ENCODE results near the gene CYP2S1. TPM values are rescaled to one million over a fixed set of nuclear protein-coding genes. Genes with fewer than 3 reads are reported as not detected.
"Not testable (repeated sequence)": the region's sequence is repeated elsewhere in the genome, so short reads cannot be mapped to it uniquely, and the experiment has no call there.

Gene CYP2S1
- total and polyA plus RNA-seq, 5 experiments from 2014 or later: not detected

DNA sequence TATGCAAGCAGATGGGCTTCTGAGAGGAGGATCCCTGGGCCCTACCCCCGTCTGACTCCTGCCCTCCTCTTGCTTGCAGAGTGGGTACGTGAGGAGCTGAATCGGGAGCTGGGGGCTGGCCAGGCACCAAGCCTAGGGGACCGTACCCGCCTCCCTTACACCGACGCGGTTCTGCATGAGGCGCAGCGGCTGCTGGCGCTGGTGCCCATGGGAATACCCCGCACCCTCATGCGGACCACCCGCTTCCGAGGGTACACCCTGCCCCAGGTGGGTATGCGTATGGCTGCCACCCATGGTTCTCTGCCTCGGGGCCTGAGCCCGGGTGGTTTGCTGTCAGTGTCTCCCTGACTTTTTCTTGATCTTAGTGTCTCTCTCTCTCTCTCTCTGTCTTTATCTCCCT, 10.4 kb downstream of the CYP2S1 start:
- POLR2A ChIA-PET: interaction anchor here (0.7 to 4.0 kb wide), 5 partner anchors 60 to 239 kb away, joined by 4 to 56 read pairs (median 7); partner anchors contain the start of genes CCDC97 and HNRNPUL1
- peak overlapping the region in 5 of 10 donors; percentile 0 to 79 (median 39) for H3K27ac Mint-ChIP-seq
- H3K4me1 Mint-ChIP-seq: peaks cover 0 to 6% (median 4%) of the 10 kb centered on the region in 4 donors
- ATAC-seq: no peak
- no peaks in the 10 kb centered on the region for H3K36me3 Mint-ChIP-seq
- H3K9me3 Mint-ChIP-seq: no peaks in the 10 kb centered on the region
- peaks cover 0 to 6% (median 0%) of the 10 kb centered on the region in 5 donors for H3K27me3 Mint-ChIP-seq
- DNase-seq: peak in 1 of 10 donors; percentile 44
- H3K4me3 Mint-ChIP-seq: no peak overlapping the region

DNA sequence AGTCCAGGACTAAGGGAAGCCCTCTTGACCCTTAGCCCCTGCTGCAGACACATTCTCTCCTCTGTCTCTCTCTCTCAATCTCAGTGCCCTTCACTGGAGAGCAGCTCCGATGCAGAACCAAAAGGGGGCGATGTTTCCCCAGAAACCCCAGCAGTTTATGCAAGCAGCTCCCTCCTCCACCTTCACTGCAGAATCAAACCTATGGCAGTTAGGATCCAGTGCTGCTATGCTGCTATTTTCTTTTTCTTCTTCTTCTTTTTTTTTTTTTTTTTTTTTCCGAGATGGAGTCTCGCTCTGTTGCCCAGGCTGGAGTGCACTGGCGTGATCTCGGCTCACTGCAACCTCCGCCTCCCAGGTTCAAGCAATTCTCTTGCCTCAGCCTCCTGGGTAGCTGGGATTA, 11.3 kb downstream of the CYP2S1 start:
- H3K9me3 Mint-ChIP-seq, H3K4me3 Mint-ChIP-seq, H3K4me1 Mint-ChIP-seq, H3K36me3 Mint-ChIP-seq, H3K27me3 Mint-ChIP-seq: not testable (repeated sequence)
- DNase-seq (peak; percentile 68 to 93 (median 84)), ATAC-seq (peak; percentile 100)
- POLR2A ChIA-PET: interaction anchor here (0.6 to 4.0 kb wide), 16 partner anchors 16 to 754 kb away, joined by 3 to 56 read pairs (median 4); partner anchors contain the start of genes CCDC97 and HNRNPUL1
- peak overlapping the region in 8 of 10 donors; percentile 6 to 97 (median 81) for H3K27ac Mint-ChIP-seq

DNA sequence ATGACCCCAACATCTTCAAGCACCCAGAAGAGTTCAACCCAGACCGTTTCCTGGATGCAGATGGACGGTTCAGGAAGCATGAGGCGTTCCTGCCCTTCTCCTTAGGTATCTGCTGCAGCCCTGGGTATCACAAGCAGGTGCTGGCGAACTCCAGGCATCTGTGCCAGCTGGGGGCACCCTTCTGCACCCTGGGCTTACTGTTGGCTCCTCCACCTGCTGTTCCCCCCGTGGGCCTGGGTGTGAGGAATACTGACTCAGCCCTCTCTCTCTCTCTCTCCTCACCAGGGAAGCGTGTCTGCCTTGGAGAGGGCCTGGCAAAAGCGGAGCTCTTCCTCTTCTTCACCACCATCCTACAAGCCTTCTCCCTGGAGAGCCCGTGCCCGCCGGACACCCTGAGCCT, 13.0 kb downstream of the CYP2S1 start:
- POLR2A ChIA-PET: interaction anchor here (0.6 to 4.0 kb wide), 4 partner anchors 56 to 428 kb away, joined by 3 to 56 read pairs (median 4); partner anchors contain the start of genes CCDC97 and RAB4B
- peaks cover 0 to 6% (median 4%) of the 10 kb centered on the region in 4 donors for H3K4me1 Mint-ChIP-seq
- peak overlapping the region in 4 of 10 donors; percentile 3 to 63 (median 25) for H3K27ac Mint-ChIP-seq
- ATAC-seq (no peak), DNase-seq (peak in 1 of 10 donors; percentile 60)
- peaks cover 0 to 2% (median 0%) of the 10 kb centered on the region in 5 donors for H3K27me3 Mint-ChIP-seq
- no peaks in the 10 kb centered on the region for H3K9me3 Mint-ChIP-seq
- H3K36me3 Mint-ChIP-seq: no peaks in the 10 kb centered on the region
- H3K4me3 Mint-ChIP-seq: no peak overlapping the region

DNA sequence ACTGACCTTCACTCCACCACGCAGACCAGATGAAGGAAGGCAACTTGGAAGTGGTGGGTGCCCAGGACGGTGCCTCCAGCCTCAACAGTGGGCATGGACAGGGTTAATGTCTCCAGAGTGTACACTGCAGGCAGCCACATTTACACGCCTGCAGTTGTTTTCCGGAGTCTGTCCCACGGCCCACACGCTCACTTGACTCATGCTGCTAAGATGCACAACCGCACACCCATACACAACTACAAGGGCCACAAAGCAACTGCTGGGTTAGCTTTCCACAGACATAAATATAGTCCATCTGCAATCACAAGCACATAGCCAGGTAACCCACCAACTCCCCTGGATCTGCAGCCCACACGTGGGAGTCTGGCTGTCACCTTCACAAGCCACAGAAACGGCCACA, 13.4 kb downstream of the CYP2S1 start:
- H3K4me3 Mint-ChIP-seq: no peak overlapping the region
- no peaks in the 10 kb centered on the region for H3K9me3 Mint-ChIP-seq
- H3K27me3 Mint-ChIP-seq: peaks cover 0 to 2% (median 0%) of the 10 kb centered on the region in 5 donors
- no peak for ATAC-seq
- no peaks in the 10 kb centered on the region for H3K36me3 Mint-ChIP-seq
- POLR2A ChIA-PET: interaction anchor here (0.8 to 4.0 kb wide), 3 partner anchors 56 to 429 kb away, joined by 3 to 56 read pairs (median 4); partner anchors contain the start of genes CCDC97 and RAB4B
- H3K27ac Mint-ChIP-seq: peak overlapping the region in 4 of 10 donors; percentile 52 to 82 (median 62)
- peak in 1 of 10 donors; percentile 40 for DNase-seq
- peaks cover 0 to 6% (median 4%) of the 10 kb centered on the region in 4 donors for H3K4me1 Mint-ChIP-seq

DNA sequence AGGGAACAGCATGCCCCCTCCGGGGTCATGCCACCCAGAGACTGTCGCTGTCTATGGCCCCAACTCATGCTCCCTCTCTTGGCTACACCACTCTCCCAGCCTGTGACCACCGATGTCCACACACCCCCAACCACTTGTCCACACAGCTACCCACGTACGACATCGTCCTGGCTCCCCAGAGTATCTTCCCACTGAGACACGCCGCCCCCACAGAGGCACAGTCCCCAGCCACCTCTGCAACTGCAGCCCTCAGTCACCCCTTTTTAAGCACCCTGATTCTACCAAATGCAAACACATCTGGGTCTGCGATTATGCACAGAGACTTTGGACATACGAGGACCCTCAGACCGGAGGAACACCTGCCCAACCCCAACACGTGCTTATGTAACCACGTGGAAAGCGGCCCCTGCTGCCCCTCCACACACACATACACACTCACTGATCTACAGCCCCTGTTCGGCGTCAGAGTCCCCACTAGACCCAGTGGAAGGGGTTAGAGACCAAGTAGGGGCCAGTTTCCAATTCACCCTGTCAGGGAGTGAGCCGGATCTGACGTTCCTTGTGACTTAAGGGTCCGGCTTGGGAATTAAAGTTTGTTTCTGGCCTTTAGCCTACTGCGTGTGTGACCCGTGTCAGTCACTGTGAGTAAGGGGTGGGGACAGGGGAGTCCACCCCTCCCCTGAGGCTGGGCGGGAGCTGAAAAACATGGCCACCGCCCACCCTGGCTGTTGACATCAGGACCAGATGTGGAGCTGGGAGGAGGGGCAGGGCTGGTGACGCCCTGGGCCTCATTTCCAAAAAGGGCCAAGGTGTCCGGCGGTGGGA, 14.1 kb downstream of the CYP2S1 start:
- Mint-ChIP-seq H3K27me3 (peaks cover 0 to 2% (median 0%) of the 10 kb centered on the region in 5 donors), H3K4me1 (peaks cover 0 to 6% (median 4%) of the 10 kb centered on the region in 4 donors), H3K27ac (peak overlapping the region in 3 of 10 donors; percentile 60 to 82 (median 78)), H3K9me3 (no peaks in the 10 kb centered on the region), H3K4me3 (no peak overlapping the region), H3K36me3 (no peaks in the 10 kb centered on the region)
- no peak for ATAC-seq
- peak in 1 of 10 donors; percentile 56 for DNase-seq
- POLR2A ChIA-PET: interaction anchor here (0.6 to 4.0 kb wide), 4 partner anchors 9 to 336 kb away, joined by 3 to 56 read pairs (median 4); partner anchors contain the start of gene CCDC97

DNA sequence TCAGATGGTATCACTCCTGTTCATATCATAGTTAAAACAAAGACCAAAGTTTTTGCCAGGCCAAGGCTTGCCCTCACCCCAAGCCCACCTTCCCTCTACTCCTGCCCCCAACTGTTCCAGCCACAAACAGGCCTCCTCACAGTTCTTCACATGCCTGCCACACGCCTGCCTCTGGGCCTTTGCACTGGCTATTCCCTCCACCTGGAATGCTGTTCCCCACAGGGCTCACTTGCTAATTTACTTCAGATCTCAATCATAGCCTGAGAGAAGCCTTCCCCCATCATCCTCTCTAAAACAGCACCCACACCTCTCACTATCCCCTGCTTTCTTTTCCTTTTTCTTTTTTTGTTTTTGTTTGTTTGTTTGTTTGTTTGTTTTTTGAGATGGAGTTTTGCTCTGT, 21.1 kb downstream of the CYP2S1 start:
- Mint-ChIP-seq H3K4me3 (no peak overlapping the region), H3K9me3 (no peaks in the 10 kb centered on the region), H3K4me1 (peaks cover 0 to 9% (median 5%) of the 10 kb centered on the region in 4 donors), H3K27ac (peak overlapping the region in 1 of 10 donors; percentile 11), H3K36me3 (peaks cover 0 to 2% (median 0%) of the 10 kb centered on the region in 3 donors), H3K27me3 (peaks cover 4 to 30% (median 16%) of the 10 kb centered on the region in 5 donors)
- no peak for ATAC-seq
- no peak for DNase-seq
- POLR2A ChIA-PET: no interaction called here

DNA sequence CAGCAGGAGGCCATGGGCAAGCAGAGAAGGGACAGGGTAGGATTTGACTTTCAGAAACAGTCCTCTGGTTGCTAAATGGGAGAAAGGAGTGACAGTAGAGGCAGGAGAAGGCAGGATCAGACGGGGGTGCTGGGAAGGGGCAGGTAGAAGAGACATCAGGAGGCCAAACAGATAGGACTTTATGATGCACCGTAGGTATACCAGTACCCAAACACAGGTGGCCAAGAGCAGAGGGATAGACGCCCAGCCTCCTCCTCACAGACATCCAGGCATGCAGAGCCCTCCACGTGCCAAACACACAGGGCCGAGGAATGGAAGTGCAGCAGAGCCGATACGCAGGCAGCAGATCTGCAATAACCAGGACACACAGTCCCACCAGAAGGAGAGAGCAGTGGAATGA, 24.7 kb downstream of the CYP2S1 start:
- POLR2A ChIA-PET: interaction anchor here (0.7 kb wide), 1 partner anchor 959 kb away, joined by 5 read pairs; no protein-coding TSS in a partner anchor
- ATAC-seq (no peak), DNase-seq (no peak)
- H3K36me3 Mint-ChIP-seq: peaks cover 0 to 2% (median 0%) of the 10 kb centered on the region in 3 donors
- H3K27ac Mint-ChIP-seq: peak overlapping the region in 1 of 10 donors; percentile 60
- no peaks in the 10 kb centered on the region for H3K9me3 Mint-ChIP-seq
- peaks cover 13 to 64% (median 36%) of the 10 kb centered on the region in 5 donors for H3K27me3 Mint-ChIP-seq
- no peak overlapping the region for H3K4me3 Mint-ChIP-seq
- peaks cover 0 to 19% (median 7%) of the 10 kb centered on the region in 4 donors for H3K4me1 Mint-ChIP-seq

DNA sequence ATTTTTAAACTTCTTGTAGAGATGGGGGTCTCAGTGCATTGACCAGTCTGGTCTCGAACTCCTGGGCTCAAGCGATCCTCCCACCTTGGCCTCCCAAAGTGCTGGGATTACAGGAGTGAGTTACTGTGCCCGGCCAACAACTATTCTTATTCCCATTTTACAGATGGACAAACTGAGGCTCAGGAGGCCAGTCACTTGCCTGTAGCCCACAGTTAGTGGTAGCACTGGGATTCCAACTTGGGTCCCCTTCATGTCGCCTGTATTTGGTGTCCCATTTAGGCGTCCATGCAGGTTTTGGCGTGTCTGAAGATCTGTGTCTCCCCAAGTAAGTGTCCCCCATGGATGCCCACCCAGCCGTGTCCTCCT, 25.2 kb downstream of the CYP2S1 start:
- H3K27ac Mint-ChIP-seq: peak overlapping the region in 3 of 10 donors; percentile 28 to 42 (median 28)
- H3K4me1 Mint-ChIP-seq: peaks cover 0 to 19% (median 8%) of the 10 kb centered on the region in 4 donors
- DNase-seq (no peak), ATAC-seq (no peak)
- H3K36me3 Mint-ChIP-seq: peaks cover 0 to 2% (median 0%) of the 10 kb centered on the region in 3 donors
- H3K4me3 Mint-ChIP-seq: no peak overlapping the region
- peaks cover 13 to 64% (median 36%) of the 10 kb centered on the region in 5 donors for H3K27me3 Mint-ChIP-seq
- no peaks in the 10 kb centered on the region for H3K9me3 Mint-ChIP-seq
- POLR2A ChIA-PET: no interaction called here

DNA sequence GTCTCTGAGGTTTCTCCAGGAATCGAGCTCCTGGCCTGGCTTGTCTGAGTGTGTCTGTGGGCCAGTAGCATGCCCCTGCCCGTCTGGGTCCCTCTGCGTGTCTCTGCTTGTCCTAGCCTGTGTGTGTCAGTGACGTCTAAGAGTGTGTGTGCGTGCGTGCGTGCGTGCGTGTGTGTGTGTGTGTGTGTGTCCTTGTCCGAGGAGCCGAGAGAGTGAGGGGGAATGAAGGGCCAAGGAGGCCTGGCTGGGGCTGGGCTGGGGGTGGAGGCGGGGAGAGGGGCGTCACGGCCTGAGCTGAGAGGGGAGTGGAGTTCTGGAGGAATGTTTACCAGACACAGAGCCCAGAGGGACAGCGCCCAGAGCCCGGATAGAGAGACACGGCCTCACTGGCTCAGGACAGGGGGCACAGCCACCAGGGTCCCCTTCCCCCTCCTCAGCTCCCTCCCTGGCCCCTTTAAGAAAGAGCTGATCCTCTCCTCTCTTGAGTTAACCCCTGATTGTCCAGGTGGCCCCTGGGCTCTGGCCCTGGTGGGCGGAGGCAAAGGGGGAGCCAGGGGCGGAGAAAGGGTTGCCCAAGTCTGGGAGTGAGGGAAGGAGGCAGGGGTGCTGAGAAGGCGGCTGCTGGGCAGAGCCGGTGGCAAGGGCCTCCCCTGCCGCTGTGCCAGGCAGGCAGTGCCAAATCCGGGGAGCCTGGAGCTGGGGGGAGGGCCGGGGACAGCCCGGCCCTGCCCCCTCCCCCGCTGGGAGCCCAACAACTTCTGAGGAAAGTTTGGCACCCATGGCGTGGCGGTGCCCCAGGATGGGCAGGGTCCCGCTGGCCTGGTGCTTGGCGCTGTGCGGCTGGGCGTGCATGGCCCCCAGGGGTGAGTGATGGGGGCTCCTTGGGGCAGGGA, 25.8 kb downstream of the CYP2S1 start, which contains the start of gene AXL:
AXL (plus strand) TSS at position 609 of the 893 bp plus-strand sequence; CDS start at position 779, 170 bp downstream.
- peaks cover 2 to 19% (median 9%) of the 10 kb centered on the region in 4 donors for H3K4me1 Mint-ChIP-seq
- ATAC-seq: no peak

DNA sequence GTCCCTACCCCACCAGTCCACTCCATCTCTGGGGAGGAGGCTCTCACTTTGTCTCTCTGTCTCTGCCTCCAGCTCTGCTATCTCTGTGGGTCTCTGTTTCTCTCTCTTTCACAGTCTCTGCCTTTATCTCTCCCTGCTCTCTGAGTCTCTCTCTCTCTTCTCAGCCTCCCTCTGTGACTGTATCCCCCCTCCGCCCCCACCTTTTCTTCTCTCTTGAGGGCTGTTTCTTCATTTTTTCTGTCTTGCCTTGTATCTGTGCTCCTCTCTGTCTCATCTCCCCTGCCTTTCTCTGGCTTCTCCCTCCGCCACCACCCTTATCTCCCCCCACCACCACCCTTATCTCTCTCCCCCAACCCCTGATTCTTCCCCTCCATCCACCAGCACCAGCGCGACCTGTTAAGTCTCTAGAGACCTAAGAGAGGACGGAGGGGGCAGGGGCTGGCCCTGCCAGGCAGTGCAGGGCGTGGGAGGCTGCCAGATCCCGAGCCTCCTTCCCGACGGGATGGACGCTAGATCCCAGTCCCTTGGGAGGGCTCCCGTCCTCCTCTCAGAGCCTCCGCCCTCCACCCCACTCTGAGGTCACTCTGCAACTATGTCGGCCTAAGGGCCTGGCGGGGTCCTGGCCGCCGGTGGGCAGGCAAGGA, 27.0 kb downstream of the CYP2S1 start:
- DNase-seq (no peak), ATAC-seq (no peak)
- Mint-ChIP-seq H3K36me3 (peaks cover 0 to 2% (median 0%) of the 10 kb centered on the region in 3 donors), H3K27me3 (peaks cover 13 to 64% (median 36%) of the 10 kb centered on the region in 5 donors), H3K9me3 (no peaks in the 10 kb centered on the region), H3K27ac (peak overlapping the region in 4 of 10 donors; percentile 41 to 81 (median 50)), H3K4me3 (no peak overlapping the region), H3K4me1 (peaks cover 5 to 19% (median 9%) of the 10 kb centered on the region in 4 donors)
- POLR2A ChIA-PET: interaction anchor here (0.6 kb wide), 1 partner anchor 16 kb away, joined by 4 read pairs; no protein-coding TSS in a partner anchor

More for the DNA sequence above, 25.8 kb downstream of the CYP2S1 start, which contains the start of gene AXL:
- no peaks in the 10 kb centered on the region for H3K9me3 Mint-ChIP-seq
- POLR2A ChIA-PET: no interaction called here
- H3K27me3 Mint-ChIP-seq: peaks cover 13 to 64% (median 36%) of the 10 kb centered on the region in 5 donors
- peak within 1 kb of the TSS in 5 of 10 donors; percentile 41 to 81 (median 49) for H3K27ac Mint-ChIP-seq
- peaks cover 0 to 2% (median 0%) of the 10 kb centered on the region in 3 donors for H3K36me3 Mint-ChIP-seq
- no peak for DNase-seq
- H3K4me3 Mint-ChIP-seq: no peak within 1 kb of the TSS

DNA sequence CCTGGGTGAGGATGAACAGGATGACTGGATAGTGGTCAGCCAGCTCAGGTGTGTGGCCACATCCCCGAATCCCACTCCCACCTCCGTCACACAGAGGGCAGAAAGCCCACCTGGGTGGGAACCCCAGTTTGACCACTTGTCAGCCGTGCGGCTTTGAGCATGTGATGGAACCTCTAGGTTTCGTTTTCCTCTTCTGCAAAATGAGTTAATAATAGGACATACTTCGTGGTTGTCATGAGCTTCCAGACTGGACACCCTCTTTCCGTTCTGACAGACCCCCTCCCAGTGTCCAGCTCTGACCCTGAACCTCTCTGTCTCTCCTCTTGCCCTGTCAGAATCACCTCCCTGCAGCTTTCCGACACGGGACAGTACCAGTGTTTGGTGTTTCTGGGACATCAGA, 27.8 kb downstream of the CYP2S1 start:
- Mint-ChIP-seq H3K27me3 (peaks cover 13 to 64% (median 38%) of the 10 kb centered on the region in 5 donors), H3K4me1 (peaks cover 12 to 24% (median 14%) of the 10 kb centered on the region in 4 donors), H3K9me3 (no peaks in the 10 kb centered on the region), H3K36me3 (peaks cover 0 to 2% (median 0%) of the 10 kb centered on the region in 3 donors), H3K27ac (no peak overlapping the region), H3K4me3 (no peak overlapping the region)
- DNase-seq (no peak), ATAC-seq (no peak)
- POLR2A ChIA-PET: interaction anchor here (0.6 kb wide), 1 partner anchor 17 kb away, joined by 4 read pairs; no protein-coding TSS in a partner anchor

Data from naive thymus-derived CD8-positive, alpha-beta T cell (primary cell).